ENCODE results near the gene FGD5.

FGD5 gene, protein sequence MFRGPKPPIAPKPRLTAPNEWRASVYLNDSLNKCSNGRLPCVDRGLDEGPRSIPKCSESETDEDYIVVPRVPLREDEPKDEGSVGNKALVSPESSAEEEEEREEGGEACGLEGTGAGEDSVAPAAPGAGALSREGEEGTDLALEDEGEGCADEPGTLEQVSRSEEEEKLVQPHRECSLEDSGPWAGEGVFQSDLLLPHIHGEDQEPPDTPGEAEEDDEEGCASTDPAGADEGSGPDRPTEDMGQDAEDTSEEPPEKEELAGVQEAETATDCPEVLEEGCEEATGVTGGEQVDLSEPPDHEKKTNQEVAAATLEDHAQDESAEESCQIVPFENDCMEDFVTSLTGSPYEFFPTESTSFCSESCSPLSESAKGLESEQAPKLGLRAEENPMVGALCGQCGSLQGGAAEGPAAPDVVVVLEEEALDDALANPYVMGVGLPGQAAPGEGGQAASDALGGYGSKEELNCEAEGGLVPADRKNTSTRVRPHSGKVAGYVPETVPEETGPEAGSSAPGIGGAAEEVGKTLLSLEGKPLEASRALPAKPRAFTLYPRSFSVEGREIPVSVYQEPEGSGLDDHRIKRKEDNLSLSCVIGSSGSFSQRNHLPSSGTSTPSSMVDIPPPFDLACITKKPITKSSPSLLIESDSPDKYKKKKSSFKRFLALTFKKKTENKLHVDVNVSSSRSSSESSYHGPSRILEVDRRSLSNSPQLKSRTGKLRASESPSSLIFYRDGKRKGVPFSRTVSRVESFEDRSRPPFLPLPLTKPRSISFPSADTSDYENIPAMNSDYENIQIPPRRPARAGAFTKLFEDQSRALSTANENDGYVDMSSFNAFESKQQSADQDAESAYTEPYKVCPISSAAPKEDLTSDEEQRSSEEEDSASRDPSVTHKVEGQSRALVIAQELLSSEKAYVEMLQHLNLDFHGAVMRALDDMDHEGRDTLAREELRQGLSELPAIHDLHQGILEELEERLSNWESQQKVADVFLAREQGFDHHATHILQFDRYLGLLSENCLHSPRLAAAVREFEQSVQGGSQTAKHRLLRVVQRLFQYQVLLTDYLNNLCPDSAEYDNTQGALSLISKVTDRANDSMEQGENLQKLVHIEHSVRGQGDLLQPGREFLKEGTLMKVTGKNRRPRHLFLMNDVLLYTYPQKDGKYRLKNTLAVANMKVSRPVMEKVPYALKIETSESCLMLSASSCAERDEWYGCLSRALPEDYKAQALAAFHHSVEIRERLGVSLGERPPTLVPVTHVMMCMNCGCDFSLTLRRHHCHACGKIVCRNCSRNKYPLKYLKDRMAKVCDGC (N-terminal part only)

GRCh38 chr3:14818804-14819500 lies at the start of gene FGD5:
Gene FGD5 (plus strand): TSS chr3:14818962. CDS start chr3:14819072, 110 bp downstream.
- Histone ChIP-seq H3K9me3 (ENCODE audit: control insufficient read depth in 1 of 2, low read length in 2 of 2) (no peaks in the 10 kb centered on the region), H3K4me1 (ENCODE audit: control insufficient read depth in 1 of 2, insufficient read depth in 2 of 2, low read length in 2 of 2) (peaks cover 13 to 14% of the 10 kb centered on the region in 2 donors), H3K4me3 (ENCODE audit: low read depth in 1 of 2, low read length in 2 of 2) (no peak within 1 kb of the TSS), H3K36me3 (ENCODE audit: control insufficient read depth in 1 of 2, insufficient read depth in 2 of 2, low read length in 2 of 2) (peaks cover 5 to 7% of the 10 kb centered on the region in 2 donors), H3K27ac (ENCODE audit: low read depth, low read length) (no peak within 1 kb of the TSS), H3K9ac (ENCODE audit: low read depth in 1 of 2, low read length in 2 of 2) (no peak within 1 kb of the TSS), H3K27me3 (ENCODE audit: control insufficient read depth in 1 of 2, insufficient read depth in 2 of 2, low read length in 2 of 2) (no peaks in the 10 kb centered on the region)

GRCh38 chr3:14769544-14770325 lies 49.0 kb upstream of the FGD5 start:
- Histone ChIP-seq H3K36me3 (ENCODE audit: control insufficient read depth in 1 of 2, insufficient read depth in 2 of 2, low read length in 2 of 2) (no peaks in the 10 kb centered on the region), H3K9ac (ENCODE audit: low read depth in 1 of 2, low read length in 2 of 2) (no peak overlapping the region), H3K4me1 (ENCODE audit: control insufficient read depth in 1 of 2, insufficient read depth in 2 of 2, low read length in 2 of 2) (no peaks in the 10 kb centered on the region), H3K27ac (ENCODE audit: low read depth, low read length) (no peak overlapping the region), H3K4me3 (ENCODE audit: low read depth in 1 of 2, low read length in 2 of 2) (no peak overlapping the region), H3K27me3 (ENCODE audit: control insufficient read depth in 1 of 2, insufficient read depth in 2 of 2, low read length in 2 of 2) (no peaks in the 10 kb centered on the region), H3K9me3 (ENCODE audit: control insufficient read depth in 1 of 2, low read length in 2 of 2) (no peaks in the 10 kb centered on the region)

GRCh38 chr3:14770591-14770990 lies 48.2 kb upstream of the FGD5 start:
- no peak overlapping the region for H3K27ac ChIP-seq (ENCODE audit: low read depth, low read length)
- H3K36me3 ChIP-seq (ENCODE audit: control insufficient read depth in 1 of 2, insufficient read depth in 2 of 2, low read length in 2 of 2): no peaks in the 10 kb centered on the region
- H3K9me3 ChIP-seq (ENCODE audit: control insufficient read depth in 1 of 2, low read length in 2 of 2): no peaks in the 10 kb centered on the region
- no peak overlapping the region for H3K4me3 ChIP-seq (ENCODE audit: low read depth in 1 of 2, low read length in 2 of 2)
- H3K27me3 ChIP-seq (ENCODE audit: control insufficient read depth in 1 of 2, insufficient read depth in 2 of 2, low read length in 2 of 2): no peaks in the 10 kb centered on the region
- H3K9ac ChIP-seq (ENCODE audit: low read depth in 1 of 2, low read length in 2 of 2): no peak overlapping the region
- H3K4me1 ChIP-seq (ENCODE audit: control insufficient read depth in 1 of 2, insufficient read depth in 2 of 2, low read length in 2 of 2): no peaks in the 10 kb centered on the region

GRCh38 chr3:14771593-14772497 lies 46.9 kb upstream of the FGD5 start:
- no peak overlapping the region for H3K27ac ChIP-seq (ENCODE audit: low read depth, low read length)
- H3K4me3 ChIP-seq (ENCODE audit: low read depth in 1 of 2, low read length in 2 of 2): no peak overlapping the region
- no peaks in the 10 kb centered on the region for H3K9me3 ChIP-seq (ENCODE audit: control insufficient read depth in 1 of 2, low read length in 2 of 2)
- no peaks in the 10 kb centered on the region for H3K27me3 ChIP-seq (ENCODE audit: control insufficient read depth in 1 of 2, insufficient read depth in 2 of 2, low read length in 2 of 2)
- H3K9ac ChIP-seq (ENCODE audit: low read depth in 1 of 2, low read length in 2 of 2): no peak overlapping the region
- no peaks in the 10 kb centered on the region for H3K36me3 ChIP-seq (ENCODE audit: control insufficient read depth in 1 of 2, insufficient read depth in 2 of 2, low read length in 2 of 2)
- H3K4me1 ChIP-seq (ENCODE audit: control insufficient read depth in 1 of 2, insufficient read depth in 2 of 2, low read length in 2 of 2): no peaks in the 10 kb centered on the region

DNA sequence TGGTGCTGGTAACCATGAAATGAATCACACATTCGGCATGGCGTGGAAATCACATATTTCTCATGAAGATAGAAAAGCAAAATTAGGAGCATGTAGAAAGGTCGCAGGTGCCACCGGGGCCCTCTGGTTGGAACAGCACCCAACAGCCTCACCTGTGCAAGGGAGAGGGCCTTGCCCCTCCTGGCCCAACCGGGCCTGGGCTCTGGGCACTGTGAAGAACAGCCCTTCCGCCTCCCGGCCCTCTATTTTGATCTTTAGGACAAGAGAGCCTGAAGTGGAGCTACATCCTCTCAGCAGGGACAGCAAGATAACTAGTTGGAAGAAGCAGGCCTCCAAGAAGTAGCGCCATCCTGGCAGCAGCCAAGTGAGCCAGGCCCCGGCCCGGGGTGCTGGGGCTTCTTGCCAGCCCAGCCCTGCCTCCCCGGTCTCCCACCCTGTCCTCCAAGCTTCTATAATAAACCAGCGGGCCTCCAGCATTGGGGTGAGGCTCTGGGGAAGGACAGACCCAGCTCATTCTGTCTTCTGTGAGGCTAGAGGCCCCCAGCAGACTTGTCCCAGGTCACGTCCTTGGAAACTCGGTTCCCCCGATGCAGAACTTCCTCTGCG lies 46.1 kb upstream of the FGD5 start:
- Histone ChIP-seq H3K4me1 (ENCODE audit: control insufficient read depth in 1 of 2, insufficient read depth in 2 of 2, low read length in 2 of 2) (no peaks in the 10 kb centered on the region), H3K27ac (ENCODE audit: low read depth, low read length) (no peak overlapping the region), H3K4me3 (ENCODE audit: low read depth in 1 of 2, low read length in 2 of 2) (no peak overlapping the region), H3K9ac (ENCODE audit: low read depth in 1 of 2, low read length in 2 of 2) (no peak overlapping the region), H3K27me3 (ENCODE audit: control insufficient read depth in 1 of 2, insufficient read depth in 2 of 2, low read length in 2 of 2) (no peaks in the 10 kb centered on the region), H3K9me3 (ENCODE audit: control insufficient read depth in 1 of 2, low read length in 2 of 2) (no peaks in the 10 kb centered on the region), H3K36me3 (ENCODE audit: control insufficient read depth in 1 of 2, insufficient read depth in 2 of 2, low read length in 2 of 2) (no peaks in the 10 kb centered on the region)

DNA sequence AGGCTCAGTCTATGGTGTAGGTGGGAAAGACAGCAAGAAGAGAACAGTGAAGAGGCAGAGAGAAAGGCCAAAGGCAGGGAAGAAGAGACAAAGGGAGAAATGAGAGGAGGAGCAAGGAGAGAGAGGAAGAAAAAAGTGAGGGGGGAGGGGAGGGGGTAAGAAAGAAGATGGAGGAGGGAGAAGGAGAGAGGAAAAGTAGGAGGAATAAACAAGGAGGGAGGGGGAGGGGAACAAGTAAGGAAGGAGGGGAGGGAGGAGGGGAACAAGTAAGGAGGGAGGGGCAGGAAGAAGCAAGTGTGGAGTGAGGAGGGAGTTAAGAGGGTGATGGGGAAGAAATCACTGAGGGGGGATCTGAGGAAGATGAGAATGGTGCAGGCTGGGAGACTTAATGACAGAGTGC lies 45.5 kb upstream of the FGD5 start:
- Histone ChIP-seq H3K4me3 (ENCODE audit: low read depth in 1 of 2, low read length in 2 of 2) (no peak overlapping the region), H3K9me3 (ENCODE audit: control insufficient read depth in 1 of 2, low read length in 2 of 2) (no peaks in the 10 kb centered on the region), H3K9ac (ENCODE audit: low read depth in 1 of 2, low read length in 2 of 2) (no peak overlapping the region), H3K27me3 (ENCODE audit: control insufficient read depth in 1 of 2, insufficient read depth in 2 of 2, low read length in 2 of 2) (no peaks in the 10 kb centered on the region), H3K4me1 (ENCODE audit: control insufficient read depth in 1 of 2, insufficient read depth in 2 of 2, low read length in 2 of 2) (no peaks in the 10 kb centered on the region), H3K36me3 (ENCODE audit: control insufficient read depth in 1 of 2, insufficient read depth in 2 of 2, low read length in 2 of 2) (no peaks in the 10 kb centered on the region), H3K27ac (ENCODE audit: low read depth, low read length) (no peak overlapping the region)

GRCh38 chr3:14773691-14774128 lies 45.1 kb upstream of the FGD5 start:
- H3K27ac ChIP-seq (ENCODE audit: low read depth, low read length): no peak overlapping the region
- H3K4me3 ChIP-seq (ENCODE audit: low read depth in 1 of 2, low read length in 2 of 2): no peak overlapping the region
- peaks cover 0 to 3% of the 10 kb centered on the region in 2 donors for H3K9me3 ChIP-seq (ENCODE audit: control insufficient read depth in 1 of 2, low read length in 2 of 2)
- no peaks in the 10 kb centered on the region for H3K36me3 ChIP-seq (ENCODE audit: control insufficient read depth in 1 of 2, insufficient read depth in 2 of 2, low read length in 2 of 2)
- no peaks in the 10 kb centered on the region for H3K4me1 ChIP-seq (ENCODE audit: control insufficient read depth in 1 of 2, insufficient read depth in 2 of 2, low read length in 2 of 2)
- H3K9ac ChIP-seq (ENCODE audit: low read depth in 1 of 2, low read length in 2 of 2): no peak overlapping the region
- no peaks in the 10 kb centered on the region for H3K27me3 ChIP-seq (ENCODE audit: control insufficient read depth in 1 of 2, insufficient read depth in 2 of 2, low read length in 2 of 2)

DNA sequence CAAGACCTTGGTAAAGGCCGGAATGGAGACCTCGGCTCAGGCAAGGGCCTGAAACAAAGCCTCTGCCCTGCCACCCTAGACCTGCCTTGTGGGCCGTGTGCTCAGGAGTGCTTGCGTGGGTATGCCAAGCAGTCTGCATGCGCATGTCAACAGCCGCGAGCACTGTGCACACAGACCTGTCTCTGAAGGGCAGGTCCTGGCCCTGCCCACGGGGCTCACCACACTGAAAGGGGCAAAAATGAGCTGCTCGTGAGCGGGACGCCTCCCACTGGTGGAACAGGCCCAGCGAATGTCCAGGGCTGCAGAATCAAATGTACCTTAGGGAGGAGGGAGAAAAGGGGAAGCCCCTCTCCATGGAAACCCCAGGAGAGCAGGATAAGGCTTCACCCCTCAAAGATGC lies 44.3 kb upstream of the FGD5 start:
- Histone ChIP-seq H3K9me3 (ENCODE audit: control insufficient read depth in 1 of 2, low read length in 2 of 2) (peaks cover 0 to 5% of the 10 kb centered on the region in 2 donors), H3K4me1 (ENCODE audit: control insufficient read depth in 1 of 2, insufficient read depth in 2 of 2, low read length in 2 of 2) (no peaks in the 10 kb centered on the region), H3K36me3 (ENCODE audit: control insufficient read depth in 1 of 2, insufficient read depth in 2 of 2, low read length in 2 of 2) (no peaks in the 10 kb centered on the region)

More for the DNA sequence above, 44.3 kb upstream of the FGD5 start:
- Histone ChIP-seq H3K27me3 (ENCODE audit: control insufficient read depth in 1 of 2, insufficient read depth in 2 of 2, low read length in 2 of 2) (no peaks in the 10 kb centered on the region), H3K9ac (ENCODE audit: low read depth in 1 of 2, low read length in 2 of 2) (no peak overlapping the region), H3K27ac (ENCODE audit: low read depth, low read length) (no peak overlapping the region), H3K4me3 (ENCODE audit: low read depth in 1 of 2, low read length in 2 of 2) (no peak overlapping the region)
